Measurements from ENCODE around the gene EPB41L4A.

EPB41L4A gene

GRCh38 chr5:112308608-112309007, 110.5 kb downstream of the EPB41L4A start:
- DNase-seq (ENCODE audit: low read depth), result no peak

GRCh38 chr5:112306956-112307355, 112.1 kb downstream of the EPB41L4A start:
- no peak for DNase-seq (ENCODE audit: low read depth)

GRCh38 chr5:112304743-112305142, 114.3 kb downstream of the EPB41L4A start:
- no peak for DNase-seq (ENCODE audit: low read depth)

- DNase-seq (ENCODE audit: low read depth), result no peak
These were observed 115.4 kb downstream of the EPB41L4A start for GRCh38 chr5:112303685-112304084.

GRCh38 chr5:112294126-112294525, 125.0 kb downstream of the EPB41L4A start:
- no peak for DNase-seq (ENCODE audit: low read depth)

- DNase-seq (ENCODE audit: low read depth), result no peak
These were observed 125.5 kb downstream of the EPB41L4A start for GRCh38 chr5:112293587-112293986.

- no peak for DNase-seq (ENCODE audit: low read depth)
These were observed 128.4 kb downstream of the EPB41L4A start for GRCh38 chr5:112290691-112291090.

GRCh38 chr5:112289465-112289864, 129.6 kb downstream of the EPB41L4A start:
- no peak for DNase-seq (ENCODE audit: low read depth)

GRCh38 chr5:112283943-112284929, 134.8 kb downstream of the EPB41L4A start:
- no peak for DNase-seq (ENCODE audit: low read depth)

GRCh38 chr5:112283034-112283582, 136.0 kb downstream of the EPB41L4A start:
- no peak for DNase-seq (ENCODE audit: low read depth)

- no peak for DNase-seq (ENCODE audit: low read depth)
These were observed 140.0 kb downstream of the EPB41L4A start for GRCh38 chr5:112279082-112279481.

- DNase-seq (ENCODE audit: low read depth), result no peak
These were observed 142.1 kb downstream of the EPB41L4A start for GRCh38 chr5:112276991-112277390.

- DNase-seq (ENCODE audit: low read depth), result no peak
These were observed 143.4 kb downstream of the EPB41L4A start for GRCh38 chr5:112275671-112276070.

GRCh38 chr5:112270299-112271293, 148.5 kb downstream of the EPB41L4A start:
- no peak for DNase-seq (ENCODE audit: low read depth)

GRCh38 chr5:112267231-112267630, 151.8 kb downstream of the EPB41L4A start:
- DNase-seq (ENCODE audit: low read depth), result no peak

GRCh38 chr5:112264666-112265065, 154.4 kb downstream of the EPB41L4A start:
- no peak for DNase-seq (ENCODE audit: low read depth)

- no peak for DNase-seq (ENCODE audit: low read depth)
These were observed 154.9 kb downstream of the EPB41L4A start for GRCh38 chr5:112264151-112264550.

- no peak for DNase-seq (ENCODE audit: low read depth)
These were observed 155.6 kb downstream of the EPB41L4A start for GRCh38 chr5:112263469-112263868.

- DNase-seq (ENCODE audit: low read depth), result no peak
These were observed 160.5 kb downstream of the EPB41L4A start for GRCh38 chr5:112258571-112258970.

- no peak for DNase-seq (ENCODE audit: low read depth)
These were observed 161.1 kb downstream of the EPB41L4A start for GRCh38 chr5:112257976-112258375.

GRCh38 chr5:112257005-112257404, 162.1 kb downstream of the EPB41L4A start:
- no peak for DNase-seq (ENCODE audit: low read depth)

GRCh38 chr5:112254303-112254702, 164.8 kb downstream of the EPB41L4A start:
- DNase-seq (ENCODE audit: low read depth), result no peak

Data from HS-27A (cell line).